SJCRH30 (cell line): ENCODE measurements around the gene PAQR5. TPM values are rescaled to one million over a fixed set of nuclear protein-coding genes. Genes with fewer than 3 reads are reported as not detected.
"Not testable (repeated sequence)": the region's sequence is repeated elsewhere in the genome, so short reads cannot be mapped to it uniquely, and the experiment has no call there.

ENCODE experiments used
- DNase-seq, 2 experiments: peaks; one replicate each; pipeline ENCODE4 v3.0.0-alpha.2; 2015 to 2020
- H3K27ac ChIP-seq: fragments of 250-450 bp; sonication (Bioruptor Pico); 2 replicates; pipeline ENCODE4 v1.5.1; 2020; ENCODE audit warnings: mild to moderate bottlenecking, moderate library complexity
- H3K27me3 ChIP-seq: fragments of 250-450 bp; sonication (Bioruptor Pico); 2 replicates; pipeline ENCODE4 v1.5.1; 2020; ENCODE audit warnings: mild to moderate bottlenecking, moderate library complexity
- H3K36me3 ChIP-seq: fragments of 250-450 bp; sonication (Bioruptor Pico); 2 replicates; pipeline ENCODE4 v1.5.1; 2020; ENCODE audit warnings: mild to moderate bottlenecking, moderate library complexity
- H3K4me1 ChIP-seq: fragments of 250-450 bp; sonication (Bioruptor Pico); 2 replicates; pipeline ENCODE4 v1.5.1; 2020; ENCODE audit warnings: mild to moderate bottlenecking, moderate library complexity
- H3K4me3 ChIP-seq: fragments of 250-450 bp; sonication (Bioruptor Pico); 2 replicates; pipeline ENCODE4 v1.5.1; 2020; ENCODE audit warnings: mild to moderate bottlenecking, moderate library complexity
- H3K9me3 ChIP-seq: fragments of 250-450 bp; sonication (Bioruptor Pico); replicated peaks from 2 replicates; pipeline ENCODE4 v1.5.1; 2020; ENCODE audit warnings: mild to moderate bottlenecking, moderate library complexity
- total RNA-seq: library from RNA; depleted of rRNA; stranded (reverse); fragments of >200 nt; shearing (Covaris generic); gene quantifications from 2 replicates; pipeline ENCODE4 v1.2.3, GENCODE V29; 2014

Gene PAQR5
- total RNA-seq, 1 experiment from 2014 or later: 0.06 TPM

DNA sequence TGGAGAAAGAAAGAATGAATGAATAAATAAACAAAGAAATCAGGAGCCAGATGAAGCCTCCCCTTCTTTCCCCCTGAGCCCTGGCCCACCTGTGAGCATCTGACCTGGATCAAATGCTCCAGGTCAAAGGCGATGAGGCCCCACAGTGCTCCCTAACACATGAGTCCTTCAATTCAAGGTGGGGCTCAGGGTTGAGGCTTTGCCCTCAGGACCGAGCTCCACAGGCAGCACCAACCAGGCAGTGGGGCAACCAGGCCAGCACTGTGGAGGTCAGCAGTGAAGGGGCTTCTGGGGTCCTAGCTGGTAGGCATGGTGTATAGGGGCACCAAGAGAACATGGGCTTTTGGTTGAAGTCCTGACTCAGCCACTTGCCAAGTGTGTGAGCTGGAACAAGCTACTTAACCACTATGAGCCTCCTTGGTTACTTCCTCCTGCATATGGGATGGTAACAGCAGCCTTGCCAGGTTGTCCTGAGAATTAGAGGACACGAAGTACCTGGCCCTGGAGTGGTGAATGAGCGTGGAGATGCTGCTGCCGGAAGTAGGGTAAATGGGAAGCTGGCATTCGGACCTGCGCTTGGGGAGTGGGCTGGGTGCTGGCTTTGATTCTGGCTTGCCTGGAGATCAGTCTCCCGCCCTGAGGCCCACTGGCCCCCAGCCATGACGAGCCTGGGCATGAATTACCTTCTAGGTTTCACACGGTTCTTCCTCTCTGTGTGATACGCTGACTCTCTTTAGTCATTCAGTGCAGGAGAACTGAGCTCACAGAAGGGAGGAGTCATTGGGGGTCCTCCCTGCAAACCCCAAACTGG lies 10.0 kb upstream of the PAQR5 start:
- H3K9me3 ChIP-seq: no peaks in the 10 kb centered on the region

GRCh38 chr15:69289342-69290146 lies 9.2 kb upstream of the PAQR5 start:
- Histone ChIP-seq H3K4me3 (no peak overlapping the region), H3K4me1 (no peaks in the 10 kb centered on the region), H3K27me3 (peaks cover 7% of the 10 kb centered on the region; the same call in 1 of the 2 replicates), H3K9me3 (no peaks in the 10 kb centered on the region), H3K36me3 (no peaks in the 10 kb centered on the region), H3K27ac (no peak overlapping the region)
- no peak for DNase-seq

More for the DNA sequence above, 10.0 kb upstream of the PAQR5 start:
- H3K4me3 ChIP-seq: no peak overlapping the region
- peaks cover 4% of the 10 kb centered on the region; the same call in 1 of the 2 replicates for H3K27me3 ChIP-seq
- no peaks in the 10 kb centered on the region for H3K4me1 ChIP-seq
- no peaks in the 10 kb centered on the region for H3K36me3 ChIP-seq
- DNase-seq: no peak
- no peak overlapping the region for H3K27ac ChIP-seq

GRCh38 chr15:69290346-69291164 lies 8.2 kb upstream of the PAQR5 start:
- H3K27ac ChIP-seq: no peak overlapping the region
- no peaks in the 10 kb centered on the region for H3K4me1 ChIP-seq
- H3K27me3 ChIP-seq: peaks cover 7% of the 10 kb centered on the region; the same call in 1 of the 2 replicates
- no peak for DNase-seq
- no peaks in the 10 kb centered on the region for H3K9me3 ChIP-seq
- H3K4me3 ChIP-seq: no peak overlapping the region
- no peaks in the 10 kb centered on the region for H3K36me3 ChIP-seq

DNA sequence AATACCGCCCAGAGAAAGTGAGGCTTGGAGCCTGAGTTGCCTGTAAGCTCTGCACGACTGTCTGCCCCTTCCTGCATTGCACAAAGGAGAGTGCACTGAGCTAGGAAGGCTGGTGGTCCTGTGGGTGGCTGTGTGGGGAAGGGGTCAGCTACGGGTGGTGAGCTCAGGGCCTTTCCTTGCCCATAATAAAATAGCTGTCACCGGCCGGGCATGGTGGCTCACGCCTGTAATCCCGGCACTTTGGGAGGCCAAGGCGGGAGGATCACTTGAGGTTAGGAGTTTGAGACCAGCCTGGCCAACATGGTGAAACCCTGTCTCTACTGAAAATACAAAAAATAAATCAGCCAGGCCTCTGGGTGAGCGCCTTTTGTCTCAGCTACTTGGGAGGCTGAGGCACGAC lies 7.1 kb upstream of the PAQR5 start:
- not testable (repeated sequence) for H3K9me3 ChIP-seq, H3K4me3 ChIP-seq, H3K4me1 ChIP-seq, DNase-seq, H3K27me3 ChIP-seq, H3K27ac ChIP-seq, H3K36me3 ChIP-seq

DNA sequence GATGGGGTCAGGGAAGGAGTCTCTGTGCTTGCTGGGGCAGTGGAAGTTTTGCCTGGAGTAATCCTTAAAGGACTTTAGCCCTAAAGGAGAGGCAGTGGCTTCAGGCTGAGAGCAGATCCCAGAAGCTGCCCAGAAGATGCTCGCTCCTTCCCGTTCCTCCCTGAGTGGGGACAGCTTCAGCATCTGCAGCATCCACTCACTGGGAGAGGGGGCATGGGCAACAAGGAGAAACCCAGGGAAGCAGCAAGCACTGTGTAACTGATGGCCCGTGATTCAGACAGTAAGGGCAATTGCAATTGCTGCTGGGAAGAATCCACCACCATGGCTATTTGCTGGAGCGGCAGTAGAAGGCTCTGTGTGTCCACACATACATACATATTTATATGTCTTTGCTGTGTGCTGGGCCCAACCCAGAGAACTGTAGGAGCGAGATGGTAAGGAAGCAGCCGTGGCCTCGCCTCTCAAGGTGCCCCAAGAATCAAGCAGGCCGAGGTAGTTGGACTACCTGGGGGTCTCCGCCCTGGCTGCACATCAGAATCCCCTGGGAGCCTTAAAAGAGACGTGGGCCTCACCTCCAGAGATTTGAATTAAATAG lies 5.8 kb upstream of the PAQR5 start:
- no peak for DNase-seq
- no peaks in the 10 kb centered on the region for H3K36me3 ChIP-seq
- H3K9me3 ChIP-seq: no peaks in the 10 kb centered on the region
- peaks cover 11% of the 10 kb centered on the region for H3K27me3 ChIP-seq
- no peak overlapping the region for H3K27ac ChIP-seq
- H3K4me1 ChIP-seq: no peaks in the 10 kb centered on the region
- no peak overlapping the region for H3K4me3 ChIP-seq

- Histone ChIP-seq H3K27me3 (peaks cover 11% of the 10 kb centered on the region), H3K4me3 (no peak overlapping the region), H3K9me3 (no peaks in the 10 kb centered on the region), H3K36me3 (no peaks in the 10 kb centered on the region), H3K4me1 (no peaks in the 10 kb centered on the region), H3K27ac (no peak overlapping the region)
- no peak for DNase-seq
Observed at GRCh38 chr15:69293741-69294615, 4.7 kb upstream of the PAQR5 start.

DNA sequence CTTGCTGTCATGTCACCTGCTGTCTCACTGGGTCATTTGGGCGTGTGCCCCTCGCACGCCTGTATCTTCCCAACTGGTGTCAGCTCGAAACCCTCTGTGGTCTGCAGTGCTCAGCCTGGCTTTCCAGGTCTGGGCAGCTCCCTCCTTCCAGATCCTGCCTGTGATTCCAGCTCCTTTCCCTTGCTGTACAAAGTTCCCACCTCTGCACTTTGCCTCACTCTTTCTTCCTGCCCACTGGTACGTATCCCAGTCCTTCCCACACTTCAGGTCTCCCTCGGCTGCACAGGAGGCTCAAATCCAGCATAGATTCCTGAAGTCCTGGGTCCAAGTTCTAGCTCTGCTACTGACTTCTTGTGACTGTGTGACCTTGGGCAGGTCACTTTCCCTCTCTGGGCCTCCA lies 2.1 kb upstream of the PAQR5 start:
- H3K9me3 ChIP-seq: no peaks in the 10 kb centered on the region
- no peak overlapping the region for H3K27ac ChIP-seq
- peaks cover 11% of the 10 kb centered on the region for H3K27me3 ChIP-seq
- H3K36me3 ChIP-seq: no peaks in the 10 kb centered on the region
- H3K4me1 ChIP-seq: no peaks in the 10 kb centered on the region
- DNase-seq: no peak
- no peak overlapping the region for H3K4me3 ChIP-seq

- Histone ChIP-seq H3K27ac (no peak overlapping the region), H3K9me3 (no peaks in the 10 kb centered on the region), H3K4me1 (no peaks in the 10 kb centered on the region), H3K36me3 (no peaks in the 10 kb centered on the region), H3K4me3 (no peak overlapping the region), H3K27me3 (peaks cover 7% of the 10 kb centered on the region; the same call in 1 of the 2 replicates)
- DNase-seq: no peak
Observed at GRCh38 chr15:69297642-69298353, 914 bp upstream of the PAQR5 start.

GRCh38 chr15:69298354-69298696 lies 387 bp upstream of the PAQR5 start:
- Histone ChIP-seq H3K4me3 (peak overlapping the region; percentile 43), H3K27ac (no peak overlapping the region), H3K27me3 (peaks cover 7% of the 10 kb centered on the region; the same call in 1 of the 2 replicates)

GRCh38 chr15:69299451-69299886 lies 757 bp downstream of the PAQR5 start:
- H3K4me3 ChIP-seq: no peak overlapping the region
- no peaks in the 10 kb centered on the region for H3K4me1 ChIP-seq

More at GRCh38 chr15:69298354-69298696, 387 bp upstream of the PAQR5 start:
- H3K36me3 ChIP-seq: no peaks in the 10 kb centered on the region
- DNase-seq: no peak
- H3K9me3 ChIP-seq: no peaks in the 10 kb centered on the region
- H3K4me1 ChIP-seq: no peaks in the 10 kb centered on the region

DNA sequence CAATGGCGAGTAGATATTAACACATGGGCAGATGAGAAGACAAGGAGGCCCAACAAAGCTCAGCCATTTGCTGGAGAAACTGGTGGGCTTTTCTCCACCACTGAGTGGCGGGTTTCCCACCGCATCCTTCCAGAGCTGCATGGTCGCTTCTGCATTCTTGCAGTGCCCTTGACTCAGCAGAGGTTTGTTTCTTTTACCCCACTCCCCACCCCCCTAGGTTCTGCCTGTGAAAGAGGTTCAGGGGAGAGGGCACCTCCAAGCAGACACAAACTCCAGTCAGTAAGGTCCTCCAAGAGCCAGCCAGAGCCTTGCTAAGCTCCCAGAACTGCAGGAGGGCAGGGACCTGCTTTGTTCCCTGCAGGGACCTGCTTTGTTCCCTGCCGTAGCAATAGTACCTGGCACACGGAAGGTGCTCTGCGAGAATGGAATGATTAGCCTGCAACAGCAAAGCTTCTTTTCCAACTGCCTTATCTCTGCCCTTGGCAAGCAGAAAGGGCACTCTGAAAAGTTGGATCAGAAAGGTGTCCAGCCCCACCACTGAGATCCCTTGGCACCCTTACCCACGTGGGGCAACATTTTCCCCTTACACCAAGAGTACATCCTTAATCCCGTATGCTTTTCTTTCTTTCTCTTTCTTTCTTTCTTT lies 1.4 kb downstream of the PAQR5 start:
- no peak for DNase-seq
- peaks cover under 1% of the 10 kb centered on the region; the same call in 1 of the 2 replicates for H3K4me1 ChIP-seq
- H3K27ac ChIP-seq: no peak overlapping the region
- H3K36me3 ChIP-seq: no peaks in the 10 kb centered on the region
- H3K9me3 ChIP-seq: no peaks in the 10 kb centered on the region
- H3K4me3 ChIP-seq: no peak overlapping the region
- peaks cover 3% of the 10 kb centered on the region; the same call in 1 of the 2 replicates for H3K27me3 ChIP-seq

More at GRCh38 chr15:69299451-69299886, 757 bp downstream of the PAQR5 start:
- H3K27ac ChIP-seq: no peak overlapping the region
- H3K27me3 ChIP-seq: peaks cover 3% of the 10 kb centered on the region; the same call in 1 of the 2 replicates
- H3K36me3 ChIP-seq: no peaks in the 10 kb centered on the region
- no peak for DNase-seq
- no peaks in the 10 kb centered on the region for H3K9me3 ChIP-seq

DNA sequence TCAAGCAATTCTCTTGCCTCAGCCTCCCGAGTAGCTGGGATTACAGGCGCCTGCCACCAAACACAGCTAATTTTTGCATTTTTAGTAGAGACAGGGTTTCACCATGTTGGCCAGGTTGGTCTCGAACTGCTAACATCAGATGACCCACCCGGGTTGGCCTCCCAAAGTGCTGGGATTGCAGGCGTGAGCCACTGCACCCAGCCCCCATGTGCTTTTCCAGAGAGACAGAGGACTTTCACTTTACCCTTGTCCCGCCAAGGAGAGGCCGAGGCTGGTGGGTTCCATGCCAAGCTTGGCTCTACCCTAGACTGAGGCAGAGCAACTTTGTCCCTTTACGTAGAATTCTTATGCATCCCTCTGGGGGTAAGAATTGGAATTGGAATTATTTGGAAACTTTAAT lies 2.4 kb downstream of the PAQR5 start:
- H3K27me3 ChIP-seq, H3K36me3 ChIP-seq, H3K4me1 ChIP-seq, H3K9me3 ChIP-seq, DNase-seq, H3K4me3 ChIP-seq, H3K27ac ChIP-seq: not testable (repeated sequence)

GRCh38 chr15:69302087-69302486 lies 3.4 kb downstream of the PAQR5 start:
- not testable (repeated sequence) for H3K27me3 ChIP-seq, H3K4me1 ChIP-seq, H3K27ac ChIP-seq, H3K36me3 ChIP-seq, H3K9me3 ChIP-seq, DNase-seq, H3K4me3 ChIP-seq
